NCI-H128 (cell line): ENCODE results near the gene CDC25B.

ENCODE experiments used
- DNase-seq: peaks from one replicate; lab custom pipeline; 2025; ENCODE audit not compliant: unreplicated experiment; lab: John Stamatoyannopoulos, UW

The CDC25B gene

DNA sequence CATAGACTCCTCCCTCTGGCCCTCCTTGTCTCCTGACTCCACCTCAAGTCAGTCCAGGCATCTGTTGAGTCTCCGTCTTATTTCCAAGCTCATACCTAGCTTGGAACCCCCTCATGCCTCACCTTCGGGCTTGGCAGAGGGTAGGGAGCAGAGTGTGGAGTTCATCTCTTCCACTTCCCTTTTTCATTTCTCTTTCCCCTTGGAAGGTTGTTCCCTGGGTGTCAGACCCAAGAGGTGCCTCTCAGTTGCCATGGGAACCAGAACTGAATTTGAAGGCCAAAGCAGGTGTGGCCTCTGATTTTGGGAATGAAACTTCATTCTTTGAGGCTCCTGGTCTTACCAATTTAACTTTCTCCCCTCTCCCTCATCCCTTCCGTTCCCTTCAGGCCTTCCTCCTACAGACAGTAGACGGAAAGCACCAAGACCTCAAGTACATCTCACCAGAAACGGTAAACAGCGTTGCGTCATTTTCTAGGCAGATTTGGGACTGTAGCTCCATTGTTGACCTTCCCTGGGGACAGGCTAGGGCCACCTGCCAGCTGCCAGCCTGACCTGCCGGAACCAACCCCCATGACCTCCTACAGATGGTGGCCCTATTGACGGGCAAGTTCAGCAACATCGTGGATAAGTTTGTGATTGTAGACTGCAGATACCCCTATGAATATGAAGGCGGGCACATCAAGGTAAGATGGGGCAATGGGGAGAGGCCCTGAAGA is 6.6 kb downstream of the CDC25B start:
- DNase-seq, result no peak

DNA sequence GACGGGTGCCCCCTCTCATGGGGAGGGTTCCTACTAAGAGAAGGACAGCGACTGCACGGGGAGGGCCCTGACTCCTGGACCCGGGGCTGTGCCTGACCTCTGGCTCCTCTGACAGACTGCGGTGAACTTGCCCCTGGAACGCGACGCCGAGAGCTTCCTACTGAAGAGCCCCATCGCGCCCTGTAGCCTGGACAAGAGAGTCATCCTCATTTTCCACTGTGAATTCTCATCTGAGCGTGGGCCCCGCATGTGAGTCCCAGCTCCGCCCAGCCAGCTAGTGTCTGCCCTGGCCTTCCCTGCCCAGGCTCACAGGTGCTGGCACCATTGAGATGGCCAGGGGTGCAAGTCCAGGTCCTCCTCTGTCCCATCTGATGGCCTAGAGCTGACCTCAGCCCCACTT is 7.2 kb downstream of the CDC25B start:
- no peak for DNase-seq

DNA sequence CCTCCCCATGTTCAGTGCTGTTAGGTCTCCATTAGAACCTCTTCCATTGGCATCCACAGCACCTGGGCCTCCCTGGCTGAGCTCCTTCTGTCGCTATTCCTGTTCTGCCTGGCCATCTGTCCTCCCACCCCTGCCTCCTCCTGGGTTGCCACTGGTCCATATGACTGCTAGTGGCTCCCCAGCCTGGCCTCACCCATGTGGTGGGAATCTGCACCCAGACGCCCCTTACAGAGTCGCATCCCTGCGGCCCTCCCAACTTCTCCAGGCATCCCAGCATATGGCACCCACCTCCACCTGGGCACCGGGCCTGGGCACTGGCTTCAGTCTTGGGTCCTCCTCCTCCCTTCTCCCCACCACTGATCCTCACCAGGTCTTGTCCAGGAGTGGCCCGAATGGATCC is 7.7 kb downstream of the CDC25B start:
- DNase-seq, result no peak

DNA sequence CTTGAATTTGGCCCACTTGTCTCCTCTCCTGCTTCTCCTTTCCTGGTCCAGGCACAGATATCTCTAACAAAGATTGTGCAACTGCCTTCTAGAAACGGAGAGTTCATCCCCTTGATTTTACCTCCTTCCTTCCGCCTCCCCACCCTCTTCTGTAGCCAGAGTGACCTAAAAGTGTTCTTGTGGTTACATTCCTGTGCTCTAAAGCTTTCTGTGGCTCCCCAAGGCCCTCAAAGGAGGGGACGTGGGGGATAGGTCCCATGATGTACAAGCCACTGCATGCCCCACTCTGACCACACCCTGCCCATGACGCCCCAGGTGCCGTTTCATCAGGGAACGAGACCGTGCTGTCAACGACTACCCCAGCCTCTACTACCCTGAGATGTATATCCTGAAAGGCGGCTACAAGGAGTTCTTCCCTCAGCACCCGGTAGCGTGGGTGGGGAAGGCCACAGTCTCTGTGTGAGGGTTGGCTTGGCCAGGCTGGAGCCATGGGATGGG is 8.2 kb downstream of the CDC25B start:
- DNase-seq, result no peak

GRCh38 chr20:3804781-3805180 is 8.7 kb downstream of the CDC25B start:
- DNase-seq, result no peak

DNA sequence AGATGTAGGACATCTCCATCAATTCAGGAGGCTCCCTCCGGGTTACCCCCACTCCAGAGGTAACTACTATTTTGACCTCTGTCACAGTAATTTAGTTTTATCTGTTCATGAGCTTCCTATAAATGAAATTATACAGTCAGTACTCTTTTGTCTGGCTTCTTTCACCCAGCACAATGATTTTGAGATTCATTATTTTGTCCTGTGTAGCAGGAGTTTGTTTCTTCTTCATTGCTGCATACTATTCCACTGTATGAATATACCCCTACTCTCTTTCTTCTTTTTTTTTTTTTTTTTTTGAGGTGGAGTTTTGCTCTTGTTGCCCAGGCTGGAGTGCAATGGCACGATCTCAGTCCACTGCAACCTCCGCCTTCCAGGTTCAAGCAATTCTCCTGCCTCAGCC is 12.4 kb downstream of the CDC25B start:
- DNase-seq, result no peak

DNA sequence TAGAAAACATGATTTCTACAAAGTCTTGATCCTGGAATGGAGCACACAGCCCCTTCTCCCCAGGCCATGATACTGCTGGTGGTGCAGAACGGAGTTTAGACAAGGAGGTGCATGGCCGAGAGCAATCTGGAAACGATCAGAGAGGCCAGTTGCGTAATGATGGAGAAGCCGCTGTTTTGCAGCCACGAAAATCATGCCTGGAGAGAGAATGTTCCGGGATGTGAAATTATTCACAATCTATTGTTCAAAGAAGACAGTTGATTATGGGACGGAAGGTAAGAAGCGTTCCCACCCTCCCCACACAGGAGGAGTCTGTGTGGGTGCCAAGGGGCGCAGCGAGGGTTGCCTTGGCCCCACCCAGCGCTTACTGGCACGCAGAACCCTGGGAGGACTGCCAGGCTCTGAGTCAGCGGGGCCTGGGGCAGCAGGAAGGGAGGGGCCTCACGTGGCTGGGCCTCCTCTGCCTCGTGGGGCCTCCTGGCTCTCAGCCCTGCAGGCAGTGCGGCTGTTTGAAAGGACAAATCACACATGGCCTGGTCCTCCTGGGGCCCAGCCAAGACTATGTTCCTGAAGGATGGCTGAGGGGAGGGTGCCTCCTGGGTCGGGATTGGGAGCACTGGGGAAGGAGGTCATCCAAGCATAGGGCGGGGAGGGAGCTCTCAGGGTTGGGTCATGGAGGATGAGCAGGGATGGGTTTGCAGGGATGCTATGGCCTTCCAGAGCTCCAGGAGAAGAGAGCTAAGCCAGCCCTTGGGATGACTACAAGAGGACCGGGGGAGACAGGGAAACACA is 15.6 kb downstream of the CDC25B start:
- DNase-seq, result peak; percentile 67

DNA sequence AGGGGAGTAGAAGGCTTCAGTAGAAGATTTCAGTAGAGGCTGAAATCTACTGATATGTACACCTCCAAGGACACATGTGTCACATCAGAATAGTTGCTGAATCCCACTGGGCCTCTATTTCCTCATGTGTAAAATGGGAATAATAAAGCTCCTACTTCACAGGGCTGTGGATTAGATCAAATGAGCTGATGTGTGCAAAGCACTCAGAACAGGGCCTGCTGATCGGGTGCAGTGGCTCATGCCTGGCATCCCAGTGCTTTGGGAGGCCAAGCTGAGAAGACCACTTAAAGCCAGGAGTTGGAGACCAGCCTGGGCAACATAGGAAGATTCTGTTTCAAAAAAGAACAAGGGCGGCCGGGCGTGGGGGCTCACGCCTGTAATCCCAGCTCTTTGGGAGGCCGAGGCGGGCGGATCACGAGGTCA is 16.2 kb downstream of the CDC25B start:
- DNase-seq, result no peak

DNA sequence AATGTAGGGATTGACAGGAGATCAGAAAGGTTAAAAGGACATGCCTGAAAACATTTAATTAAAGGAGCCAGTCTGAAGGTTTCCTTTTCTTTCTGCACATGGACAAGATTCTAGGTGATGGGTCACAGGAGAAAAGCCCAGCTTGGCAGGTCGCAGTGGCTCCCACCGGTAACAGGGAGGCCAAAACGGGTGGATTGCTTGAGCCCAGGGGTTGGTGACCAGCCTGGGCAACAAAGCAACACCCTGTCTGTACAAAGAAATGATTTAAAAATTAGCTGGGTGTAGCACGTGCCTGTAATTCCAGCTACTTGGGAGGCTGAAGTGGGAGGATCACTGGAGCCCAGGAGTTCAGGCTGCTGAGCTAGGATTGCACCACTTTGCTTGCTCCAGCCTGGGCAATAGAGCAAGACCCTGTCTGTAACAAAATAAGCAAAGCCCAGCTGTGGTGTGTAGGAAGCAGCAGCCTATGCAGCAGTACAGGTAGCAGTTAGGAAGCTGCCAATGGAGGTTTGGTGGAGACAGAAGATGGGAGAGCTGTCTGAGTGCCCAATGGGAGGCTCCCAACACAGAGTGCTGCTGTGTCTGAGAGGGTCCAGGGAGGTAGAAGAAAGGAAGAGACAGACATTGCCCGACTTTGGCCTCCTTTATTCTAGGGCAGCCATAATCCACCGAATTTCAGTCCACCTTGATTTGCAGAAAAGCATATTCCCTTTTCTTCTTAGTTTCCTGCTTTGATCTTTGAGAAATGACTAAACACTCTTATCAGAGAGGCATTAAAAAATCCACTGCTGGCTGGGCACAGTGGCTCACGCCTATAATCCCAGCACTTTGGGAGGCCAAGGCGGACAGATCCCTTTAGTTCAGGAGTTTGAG is 17.1 kb downstream of the CDC25B start:
- DNase-seq, result no peak

GRCh38 chr20:3813848-3814581 is 17.9 kb downstream of the CDC25B start:
- no peak for DNase-seq

GRCh38 chr20:3814928-3815495 is 18.9 kb downstream of the CDC25B start:
- no peak for DNase-seq

- DNase-seq, result no peak
Measured at GRCh38 chr20:3815703-3816315, 19.7 kb downstream of the CDC25B start.

- DNase-seq, result no peak
Measured at GRCh38 chr20:3818155-3819151, 22.3 kb downstream of the CDC25B start.

GRCh38 chr20:3819411-3820047 is 23.4 kb downstream of the CDC25B start:
- DNase-seq, result no peak

- DNase-seq, result peak; percentile 87
Measured at GRCh38 chr20:3820048-3820900, 24.2 kb downstream of the CDC25B start, which contains the start of gene AP5S1. Gene AP5S1, plus strand, starts transcription at chr20:3820547. Its CDS starts 1,571 bp downstream, at chr20:3822118.

DNA sequence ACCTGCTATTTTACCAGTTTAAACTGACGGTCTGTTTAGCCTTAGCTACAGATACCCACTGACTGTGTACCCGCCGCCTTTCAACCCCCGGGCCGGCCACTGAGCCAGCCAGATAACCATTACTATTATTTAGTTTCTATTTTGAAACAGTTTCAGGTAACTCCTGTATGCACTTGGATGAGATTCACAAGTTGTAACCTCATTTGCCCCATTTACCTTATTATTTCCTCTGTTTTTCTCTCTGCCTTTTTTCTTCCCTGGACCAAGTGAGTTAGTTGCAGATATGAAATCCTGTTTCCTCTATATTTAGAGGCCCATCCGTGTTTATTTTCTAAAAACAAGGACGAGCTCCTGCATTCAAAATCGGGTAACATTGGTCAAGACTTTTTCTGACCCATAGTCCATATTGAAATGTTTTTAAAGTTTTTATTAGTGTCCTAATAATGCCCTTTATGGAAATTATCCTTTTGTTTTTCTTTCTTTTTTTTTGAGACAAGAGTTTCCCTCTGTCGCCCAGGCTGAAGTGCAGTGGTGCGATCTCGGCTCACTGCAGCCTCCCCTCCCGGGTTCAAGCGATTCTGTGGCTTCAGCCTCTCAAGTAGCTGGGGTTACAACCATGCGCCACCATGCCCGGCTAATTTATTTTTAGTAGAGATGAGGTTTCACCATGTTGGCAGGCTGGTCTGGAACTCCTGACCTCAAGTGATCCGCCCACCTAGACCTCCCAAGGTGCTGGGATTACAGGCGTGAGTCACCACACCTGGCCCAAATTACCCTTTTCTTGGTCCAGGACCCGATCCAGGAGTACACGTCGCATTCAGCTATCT is 25.0 kb downstream of the CDC25B start:
- DNase-seq, result no peak
